Kidney glomerular epithelial cell (primary cell): Measurements from ENCODE around the gene MSH5.
"Not testable (repeated sequence)": the region's sequence is repeated elsewhere in the genome, so short reads cannot be mapped to it uniquely, and the experiment has no call there.

ENCODE experiments used
- DNase-seq: peaks from one replicate; lab custom pipeline; 2025; lab: John Stamatoyannopoulos, UW

Gene MSH5

GRCh38 chr6:31801031-31801927, 61.5 kb downstream of the MSH5 start:
- DNase-seq: not testable (repeated sequence)

- no peak for DNase-seq
Measured at GRCh38 chr6:31805939-31806469, 66.2 kb downstream of the MSH5 start.

GRCh38 chr6:31806470-31807272, 66.9 kb downstream of the MSH5 start, which contains the start of gene LSM2:
Gene LSM2, minus strand, starts transcription at chr6:31806966. Its CDS starts 209 bp downstream, at chr6:31806757.
- DNase-seq: peak; percentile 93

GRCh38 chr6:31808599-31808998, 68.8 kb downstream of the MSH5 start:
- not testable (repeated sequence) for DNase-seq

- no peak for DNase-seq
Measured at GRCh38 chr6:31811645-31812044, 71.8 kb downstream of the MSH5 start.
